ENCODE measurements around the gene DNAH2. TPM values are rescaled to one million over a fixed set of nuclear protein-coding genes. Genes with fewer than 3 reads are reported as not detected.

The DNAH2 gene
- total and polyA plus RNA-seq, 11 donors: 0.02 to 0.56 (median 0.05) TPM; not detected in 4

- intact Hi-C loops (cut with DNase I): no loop called here
- H3K36me3 ChIP-seq: peaks cover 0 to 56% (median 6%) of the 10 kb centered on the region in 9 donors
- 71 to 80% (median 77%) methylated on average over 3 of the region's 3 CpGs for WGBS, 4 donors
- ATAC-seq (no peak), DNase-seq (no peak)
- H3K27me3 ChIP-seq: no peaks in the 10 kb centered on the region
- no peaks in the 10 kb centered on the region for H3K9me3 ChIP-seq
- H3K27ac ChIP-seq: peak overlapping the region in 1 of 12 donors; percentile 44
- no peak for TF ChIP-seq POLR2A (IDR thresholded peaks at IDR 0.05)
- TF ChIP-seq, protein P1, sequence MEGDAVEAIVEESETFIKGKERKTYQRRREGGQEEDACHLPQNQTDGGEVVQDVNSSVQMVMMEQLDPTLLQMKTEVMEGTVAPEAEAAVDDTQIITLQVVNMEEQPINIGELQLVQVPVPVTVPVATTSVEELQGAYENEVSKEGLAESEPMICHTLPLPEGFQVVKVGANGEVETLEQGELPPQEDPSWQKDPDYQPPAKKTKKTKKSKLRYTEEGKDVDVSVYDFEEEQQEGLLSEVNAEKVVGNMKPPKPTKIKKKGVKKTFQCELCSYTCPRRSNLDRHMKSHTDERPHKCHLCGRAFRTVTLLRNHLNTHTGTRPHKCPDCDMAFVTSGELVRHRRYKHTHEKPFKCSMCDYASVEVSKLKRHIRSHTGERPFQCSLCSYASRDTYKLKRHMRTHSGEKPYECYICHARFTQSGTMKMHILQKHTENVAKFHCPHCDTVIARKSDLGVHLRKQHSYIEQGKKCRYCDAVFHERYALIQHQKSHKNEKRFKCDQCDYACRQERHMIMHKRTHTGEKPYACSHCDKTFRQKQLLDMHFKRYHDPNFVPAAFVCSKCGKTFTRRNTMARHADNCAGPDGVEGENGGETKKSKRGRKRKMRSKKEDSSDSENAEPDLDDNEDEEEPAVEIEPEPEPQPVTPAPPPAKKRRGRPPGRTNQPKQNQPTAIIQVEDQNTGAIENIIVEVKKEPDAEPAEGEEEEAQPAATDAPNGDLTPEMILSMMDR (IDR thresholded peaks at IDR 0.05): no peak
- no peak overlapping the region for H3K4me3 ChIP-seq
- H3K4me1 ChIP-seq: peaks cover 0 to 50% (median 0%) of the 10 kb centered on the region in 12 donors
Observed at GRCh38 chr17:7880076-7880868, 162.7 kb downstream of the DNAH2 start.

DNA sequence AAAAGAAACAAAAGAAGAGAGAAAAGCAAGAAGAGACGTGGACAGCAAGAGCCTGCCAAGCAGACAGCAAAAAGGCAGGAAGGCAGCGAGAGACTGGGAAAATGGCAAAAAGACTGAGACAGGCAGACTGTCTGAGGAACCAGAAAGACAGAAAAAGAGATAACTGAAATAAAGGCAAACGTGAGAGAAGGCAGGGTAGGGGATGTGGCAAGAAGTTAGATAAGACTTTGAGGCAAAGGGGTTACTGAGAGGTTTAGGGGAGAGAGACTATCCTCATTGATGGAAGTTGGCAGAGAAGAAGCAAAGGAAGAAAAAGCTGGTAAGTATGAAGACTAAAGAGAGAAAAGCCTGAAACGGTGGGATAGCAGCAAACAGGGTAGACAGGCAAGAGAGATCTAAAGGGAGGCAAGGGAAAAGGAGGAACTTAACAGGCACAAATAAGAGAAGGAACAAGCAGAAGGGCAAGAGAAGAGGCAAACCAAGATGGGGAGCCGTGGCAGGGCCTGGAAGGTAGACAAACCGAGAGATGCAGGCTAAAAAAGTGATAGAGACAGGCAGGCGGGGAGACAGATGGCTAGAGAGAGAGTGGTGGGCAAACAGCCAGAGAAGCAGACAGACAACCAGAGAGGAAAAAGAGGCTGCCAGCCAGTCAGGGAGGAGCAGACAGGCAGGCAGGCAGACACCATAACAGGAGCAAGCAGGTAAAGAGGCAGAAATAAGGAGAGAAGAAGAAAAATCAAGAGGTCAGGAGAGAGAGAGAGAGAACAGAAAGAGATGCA, 163.9 kb downstream of the DNAH2 start:
- Histone ChIP-seq H3K4me1 (peaks cover 0 to 56% (median 10%) of the 10 kb centered on the region in 12 donors), H3K27ac (peak overlapping the region in 2 of 12 donors; percentile 14 to 20), H3K27me3 (no peaks in the 10 kb centered on the region), H3K9me3 (no peaks in the 10 kb centered on the region), H3K36me3 (peaks cover 0 to 46% (median 5%) of the 10 kb centered on the region in 9 donors), H3K4me3 (no peak overlapping the region)
- TF ChIP-seq, protein P1 (IDR thresholded peaks at IDR 0.05): no peak
- peak in 1 of 5 donors; percentile 23 for DNase-seq
- 46 to 52% (median 51%) methylated on average over 7 of the region's 7 CpGs for WGBS, 4 donors
- intact Hi-C loops (cut with DNase I): no loop called here
- no peak for ATAC-seq

DNA sequence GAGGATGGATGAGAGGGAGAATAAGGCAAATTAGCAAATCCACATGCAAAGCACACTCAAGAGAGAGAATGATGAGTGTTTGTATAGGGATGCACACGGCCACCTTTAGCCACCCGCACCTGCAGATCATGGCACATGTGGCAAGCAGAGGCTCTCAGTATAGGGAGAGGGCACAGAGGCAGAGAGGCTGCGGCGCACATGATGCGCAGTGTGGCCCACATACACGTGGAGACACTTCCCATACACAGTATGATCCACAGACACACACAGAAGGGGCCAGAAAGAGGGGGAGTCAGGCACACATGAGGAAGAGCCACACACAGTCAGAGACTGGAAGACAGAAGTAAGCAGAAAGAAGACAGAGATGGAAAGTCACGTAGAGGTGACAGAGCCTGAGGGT, 164.5 kb downstream of the DNAH2 start:
- Histone ChIP-seq H3K27ac (no peak overlapping the region), H3K36me3 (peaks cover 0 to 43% (median 5%) of the 10 kb centered on the region in 9 donors), H3K4me1 (peaks cover 0 to 61% (median 16%) of the 10 kb centered on the region in 12 donors), H3K4me3 (no peak overlapping the region), H3K27me3 (no peaks in the 10 kb centered on the region), H3K9me3 (no peaks in the 10 kb centered on the region)
- WGBS, 4 donors: 69 to 81% (median 79%) methylated on average over 7 of the region's 7 CpGs
- TF ChIP-seq, protein P1 (IDR thresholded peaks at IDR 0.05): no peak
- TF ChIP-seq POLR2A (IDR thresholded peaks at IDR 0.05): no peak
- DNase-seq: no peak
- intact Hi-C loops (cut with DNase I): no loop called here
- no peak for ATAC-seq

DNA sequence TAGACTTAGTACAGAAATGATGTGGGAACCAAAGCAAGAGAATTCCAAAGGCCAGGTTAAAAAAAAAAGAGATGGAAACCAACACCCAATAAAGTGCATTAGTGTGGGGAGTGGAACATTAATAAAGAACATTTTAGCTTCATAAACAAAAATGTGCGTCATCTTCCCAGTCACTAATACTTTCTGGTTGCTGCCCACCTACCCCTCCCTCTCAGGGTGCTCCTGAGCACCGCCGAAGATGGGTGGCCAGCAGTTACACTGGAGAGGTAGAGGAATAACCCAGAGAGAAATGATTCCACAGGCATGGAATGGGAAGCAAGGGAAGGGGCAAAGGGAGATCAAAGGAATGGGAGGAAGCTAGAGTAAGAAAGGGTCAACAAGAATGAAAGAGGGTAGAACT, 165.1 kb downstream of the DNAH2 start:
- no peaks in the 10 kb centered on the region for H3K27me3 ChIP-seq
- H3K4me3 ChIP-seq: no peak overlapping the region
- TF ChIP-seq, protein P1 (IDR thresholded peaks at IDR 0.05): no peak
- TF ChIP-seq POLR2A (IDR thresholded peaks at IDR 0.05): no peak
- H3K9me3 ChIP-seq: no peaks in the 10 kb centered on the region
- 87 to 92% (median 90%) methylated on average over 3 of the region's 3 CpGs for WGBS, 4 donors
- H3K4me1 ChIP-seq: peaks cover 0 to 65% (median 20%) of the 10 kb centered on the region in 12 donors
- ATAC-seq: no peak
- DNase-seq: no peak
- H3K27ac ChIP-seq: peak overlapping the region in 1 of 12 donors; percentile 82
- intact Hi-C loops (cut with DNase I): no loop called here
- peaks cover 0 to 40% (median 5%) of the 10 kb centered on the region in 9 donors for H3K36me3 ChIP-seq
